ENCODE measurements around the gene MATK. TPM values are rescaled to one million over a fixed set of nuclear protein-coding genes. Genes with fewer than 3 reads are reported as not detected.

The MATK gene
- total RNA-seq, 2 donors from 2014 or later, result 0.78 TPM; not detected in 1

DNA sequence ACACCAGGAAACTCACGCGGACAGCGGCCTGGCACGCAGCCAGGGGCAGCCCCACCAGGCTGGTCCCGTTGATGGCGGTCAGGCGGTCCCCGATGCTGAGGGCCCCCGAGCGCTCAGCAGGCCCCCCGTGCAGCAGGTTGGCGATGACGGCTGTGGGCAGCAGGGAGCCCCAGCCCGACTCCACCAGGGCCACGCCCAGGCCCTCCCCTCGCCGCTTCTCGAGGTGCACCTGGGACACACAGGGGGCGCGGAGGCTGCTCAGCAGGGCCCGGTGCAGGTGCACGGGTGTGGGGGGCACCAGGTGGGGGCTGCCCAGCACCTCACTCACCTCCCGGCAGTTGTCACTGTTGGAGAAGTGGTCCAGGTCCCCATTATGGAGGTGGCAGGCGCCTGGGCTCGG lies 33.7 kb downstream of the MATK start:
- TF ChIP-seq, protein P1, sequence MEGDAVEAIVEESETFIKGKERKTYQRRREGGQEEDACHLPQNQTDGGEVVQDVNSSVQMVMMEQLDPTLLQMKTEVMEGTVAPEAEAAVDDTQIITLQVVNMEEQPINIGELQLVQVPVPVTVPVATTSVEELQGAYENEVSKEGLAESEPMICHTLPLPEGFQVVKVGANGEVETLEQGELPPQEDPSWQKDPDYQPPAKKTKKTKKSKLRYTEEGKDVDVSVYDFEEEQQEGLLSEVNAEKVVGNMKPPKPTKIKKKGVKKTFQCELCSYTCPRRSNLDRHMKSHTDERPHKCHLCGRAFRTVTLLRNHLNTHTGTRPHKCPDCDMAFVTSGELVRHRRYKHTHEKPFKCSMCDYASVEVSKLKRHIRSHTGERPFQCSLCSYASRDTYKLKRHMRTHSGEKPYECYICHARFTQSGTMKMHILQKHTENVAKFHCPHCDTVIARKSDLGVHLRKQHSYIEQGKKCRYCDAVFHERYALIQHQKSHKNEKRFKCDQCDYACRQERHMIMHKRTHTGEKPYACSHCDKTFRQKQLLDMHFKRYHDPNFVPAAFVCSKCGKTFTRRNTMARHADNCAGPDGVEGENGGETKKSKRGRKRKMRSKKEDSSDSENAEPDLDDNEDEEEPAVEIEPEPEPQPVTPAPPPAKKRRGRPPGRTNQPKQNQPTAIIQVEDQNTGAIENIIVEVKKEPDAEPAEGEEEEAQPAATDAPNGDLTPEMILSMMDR (IDR thresholded peaks at IDR 0.05), result no peak
- TF ChIP-seq POLR2A (IDR thresholded peaks at IDR 0.05), result no peak
- 70 to 94% methylated on average over 6 to 7 of the region's 25 CpGs for WGBS, 2 donors
- no peak for ATAC-seq
- H3K27me3 ChIP-seq, result no peaks in the 10 kb centered on the region
- intact Hi-C loops (cut with DNase I), result no loop called here
- DNase-seq, result no peak
- H3K36me3 ChIP-seq (replicated peaks in 1 of 2; ENCODE audit: insufficient read depth in 1 of 2, low read depth in 2 of 2), result peaks cover 0 to 5% of the 10 kb centered on the region in 2 donors
- H3K9me3 ChIP-seq, result no peaks in the 10 kb centered on the region
- H3K4me3 ChIP-seq, result no peak overlapping the region
- H3K4me1 ChIP-seq, result no peaks in the 10 kb centered on the region
- no peak overlapping the region for H3K27ac ChIP-seq

DNA sequence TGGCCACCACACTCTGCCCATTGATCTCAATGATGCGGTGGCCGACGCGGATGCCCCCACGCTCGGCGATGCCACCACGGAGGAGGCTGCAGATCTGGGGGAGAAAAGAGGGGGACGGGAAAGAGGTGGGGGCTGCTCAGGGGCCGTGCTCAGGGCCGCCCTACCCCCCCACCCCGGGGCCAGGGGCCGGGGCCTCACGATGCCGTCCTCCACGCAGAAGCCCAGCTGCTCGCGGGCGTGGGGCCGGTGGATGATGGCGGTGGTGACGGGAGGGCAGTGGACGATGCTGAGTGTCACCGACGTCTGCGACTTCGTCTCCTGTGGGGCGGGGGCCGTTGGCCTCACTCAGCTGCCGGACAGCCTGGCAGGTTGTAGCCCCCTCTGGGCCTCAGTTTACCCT lies 34.9 kb downstream of the MATK start:
- intact Hi-C loops (cut with DNase I), result no loop called here
- H3K27ac ChIP-seq, result no peak overlapping the region
- no peak overlapping the region for H3K4me3 ChIP-seq
- no peaks in the 10 kb centered on the region for H3K9me3 ChIP-seq
- no peaks in the 10 kb centered on the region for H3K4me1 ChIP-seq
- TF ChIP-seq, protein P1 (IDR thresholded peaks at IDR 0.05), result no peak
- no peak for TF ChIP-seq POLR2A (IDR thresholded peaks at IDR 0.05)
- no peak for DNase-seq
- no peaks in the 10 kb centered on the region for H3K27me3 ChIP-seq
- WGBS, 2 donors, result 96% methylated on average over 24 of the region's 30 CpGs; no CpG with 5 or more reads in 1 of the 2 donors
- peaks cover 0 to 5% of the 10 kb centered on the region in 2 donors for H3K36me3 ChIP-seq (replicated peaks in 1 of 2; ENCODE audit: insufficient read depth in 1 of 2, low read depth in 2 of 2)
- no peak for ATAC-seq

DNA sequence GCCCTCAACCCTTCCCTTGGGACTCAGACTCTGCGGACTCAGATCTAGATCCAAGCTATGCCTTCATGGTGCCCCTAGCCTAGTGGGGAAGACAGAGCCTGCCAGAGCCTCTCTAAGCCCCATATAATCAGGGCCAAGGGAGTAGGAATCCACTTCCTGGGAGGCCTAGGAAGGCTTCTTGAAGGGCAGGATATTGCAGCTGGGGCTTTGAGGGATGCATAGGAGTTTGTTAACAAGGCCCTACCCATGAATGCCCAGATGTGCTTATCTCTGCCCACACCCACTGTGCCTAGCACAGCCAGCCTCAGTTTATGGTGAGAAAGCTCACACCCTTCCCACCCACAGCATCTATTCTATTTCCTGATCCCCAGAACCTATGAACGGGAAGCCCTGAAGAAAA lies 36.0 kb downstream of the MATK start:
- no peaks in the 10 kb centered on the region for H3K4me1 ChIP-seq
- 100% methylated on average over 2 of the region's 2 CpGs for WGBS, 2 donors
- peaks cover 0 to 5% of the 10 kb centered on the region in 2 donors for H3K36me3 ChIP-seq (replicated peaks in 1 of 2; ENCODE audit: insufficient read depth in 1 of 2, low read depth in 2 of 2)
- TF ChIP-seq POLR2A (IDR thresholded peaks at IDR 0.05), result no peak
- TF ChIP-seq, protein P1 (IDR thresholded peaks at IDR 0.05), result no peak
- H3K27me3 ChIP-seq, result no peaks in the 10 kb centered on the region
- no peak for DNase-seq
- intact Hi-C loops (cut with DNase I), result no loop called here
- H3K27ac ChIP-seq, result no peak overlapping the region
- no peaks in the 10 kb centered on the region for H3K9me3 ChIP-seq
- no peak for ATAC-seq
- no peak overlapping the region for H3K4me3 ChIP-seq

DNA sequence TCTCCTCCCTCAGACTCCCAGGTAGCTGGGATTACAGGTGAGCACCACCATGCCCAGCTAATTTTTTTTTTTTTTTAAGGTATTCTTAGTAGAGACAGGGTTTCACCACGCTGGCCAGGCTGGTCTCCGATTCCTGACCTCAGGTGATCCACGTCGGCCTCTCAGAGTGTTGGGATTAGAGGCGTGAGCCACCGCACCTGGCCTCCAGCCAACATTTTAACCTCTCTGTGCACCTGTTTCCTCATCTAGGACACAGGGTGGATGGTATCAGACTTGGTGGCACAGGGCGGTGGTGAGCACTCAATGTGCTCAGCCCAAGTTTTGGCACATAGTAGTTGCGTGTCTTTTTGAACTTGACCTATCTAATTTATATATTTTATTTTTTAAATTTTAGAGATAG lies 37.2 kb downstream of the MATK start:
- H3K36me3 ChIP-seq (replicated peaks in 1 of 2; ENCODE audit: insufficient read depth in 1 of 2, low read depth in 2 of 2), result peaks cover 0 to 5% of the 10 kb centered on the region in 2 donors
- 83 to 85% methylated on average over 8 of the region's 8 CpGs for WGBS, 2 donors
- no peak overlapping the region for H3K4me3 ChIP-seq
- TF ChIP-seq, protein P1 (IDR thresholded peaks at IDR 0.05), result no peak
- no peak for TF ChIP-seq POLR2A (IDR thresholded peaks at IDR 0.05)
- DNase-seq (no peak), ATAC-seq (no peak)
- no peaks in the 10 kb centered on the region for H3K9me3 ChIP-seq
- H3K27ac ChIP-seq, result no peak overlapping the region
- intact Hi-C loops (cut with DNase I), result no loop called here
- no peaks in the 10 kb centered on the region for H3K4me1 ChIP-seq
- no peaks in the 10 kb centered on the region for H3K27me3 ChIP-seq

DNA sequence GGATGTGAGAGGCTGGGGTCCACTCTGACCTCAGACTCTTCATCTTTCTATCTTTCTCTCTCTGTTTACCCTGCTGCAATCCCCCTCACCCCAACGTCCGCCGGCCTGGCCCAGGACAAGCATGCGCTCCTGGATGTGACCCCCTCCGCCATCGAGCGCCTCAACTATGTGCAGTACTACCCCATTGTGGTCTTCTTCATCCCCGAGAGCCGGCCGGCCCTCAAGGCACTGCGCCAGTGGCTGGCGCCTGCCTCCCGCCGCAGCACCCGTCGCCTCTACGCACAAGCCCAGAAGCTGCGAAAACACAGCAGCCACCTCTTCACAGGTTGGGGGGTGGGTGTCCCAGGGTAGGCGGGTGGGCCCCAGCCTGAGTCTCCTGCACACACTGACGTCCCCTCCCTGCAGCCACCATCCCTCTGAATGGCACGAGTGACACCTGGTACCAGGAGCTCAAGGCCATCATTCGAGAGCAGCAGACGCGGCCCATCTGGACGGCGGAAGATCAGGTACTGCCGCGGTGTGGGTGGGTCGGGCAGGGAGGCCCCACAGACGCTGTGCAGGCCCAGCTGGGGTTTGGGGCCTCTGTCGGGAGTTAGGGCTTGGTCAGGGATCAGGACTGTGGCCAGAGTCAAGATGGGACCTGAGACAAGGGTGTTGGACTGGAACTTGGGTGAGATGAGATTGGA lies 39.7 kb downstream of the MATK start:
- DNase-seq, result no peak
- H3K27me3 ChIP-seq, result no peaks in the 10 kb centered on the region
- no peak overlapping the region for H3K4me3 ChIP-seq
- no peaks in the 10 kb centered on the region for H3K9me3 ChIP-seq
- TF ChIP-seq, protein P1 (IDR thresholded peaks at IDR 0.05), result no peak
- no peak for TF ChIP-seq POLR2A (IDR thresholded peaks at IDR 0.05)
- no peaks in the 10 kb centered on the region for H3K4me1 ChIP-seq
- H3K36me3 ChIP-seq (replicated peaks in 1 of 2; ENCODE audit: insufficient read depth in 1 of 2, low read depth in 2 of 2), result peaks cover 0 to 5% of the 10 kb centered on the region in 2 donors
- intact Hi-C loops (cut with DNase I), result no loop called here
- ATAC-seq, result no peak
- H3K27ac ChIP-seq, result no peak overlapping the region
- 80% methylated on average over 25 of the region's 31 CpGs for WGBS, 2 donors

All from body of pancreas (tissue), 4 donors.